Ishikawa (cell line): ENCODE results near the gene FALEC.

Experiments
- MAX ChIP-seq: IDR thresholded peaks from 2 replicates; pipeline ENCODE4 v1.6.1; 2012
- TEAD4 ChIP-seq: IDR thresholded peaks from 2 replicates; pipeline ENCODE4 v1.6.1; 2012
- ZBTB7A ChIP-seq: IDR thresholded peaks from 2 replicates; pipeline ENCODE4 v1.6.1; 2012; ENCODE audit warnings: low read depth

DNA sequence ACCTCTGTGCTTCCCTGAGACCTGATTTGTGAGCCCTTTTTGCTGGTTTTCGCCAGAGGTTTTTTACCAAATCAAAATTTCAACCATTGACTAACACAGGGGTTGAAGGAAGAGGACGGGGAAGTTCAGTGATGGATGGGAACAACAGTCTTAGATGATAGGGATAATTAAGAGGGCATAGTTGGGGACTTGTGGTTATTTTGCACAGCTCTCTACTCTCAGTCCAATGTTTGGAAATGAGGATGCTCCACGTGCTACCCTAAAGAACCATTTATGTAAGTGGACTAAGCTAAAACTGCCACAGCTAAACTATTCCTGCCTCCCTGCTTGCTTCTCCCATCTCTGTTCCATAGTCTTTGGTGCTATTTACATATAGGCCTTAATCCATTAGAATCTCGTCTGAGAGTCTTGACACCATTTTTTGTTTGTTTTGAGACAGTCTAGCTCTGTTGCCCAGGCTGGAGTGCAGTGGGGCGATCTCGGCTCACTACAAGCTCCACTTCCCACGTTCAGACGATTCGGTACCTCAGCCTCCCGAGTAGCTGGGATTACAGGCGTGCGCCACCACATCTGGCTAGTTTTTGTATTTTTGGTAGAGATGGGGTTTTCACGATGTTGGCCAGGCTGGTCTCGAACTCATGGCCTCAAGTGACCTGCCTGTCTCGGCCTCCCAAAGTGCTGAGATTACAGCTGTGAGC lies 64.5 kb downstream of the FALEC start:
- TF ChIP-seq MAX (no peak), TEAD4 (no peak), ZBTB7A (no peak)
